Lung (tissue), 12 donors: ENCODE results near the gene COL6A3. TPM values are rescaled to one million over a fixed set of nuclear protein-coding genes. Genes with fewer than 3 reads are reported as not detected.

ENCODE experiments used
- ATAC-seq: fragments of 200-7000 bp; cut with Tn5 transposase; one replicate; pipeline ENCODE4 v1.9.1; 2020; ENCODE audit warnings: moderate number of reproducible peaks; ENCODE audit not compliant: insufficient read depth, low FRiP score
- DNase-seq, 3 donors: peaks; one replicate each; pipeline ENCODE4 v3.0.0-alpha.2; 2013 to 2017
- H3K27ac ChIP-seq, 2 donors: one replicate each; pipeline ENCODE4 v1.5.1; 2013; ENCODE audit warnings: mild to moderate bottlenecking in 2 of 2, moderate library complexity in 2 of 2, control low read depth in 1 of 2, inconsistent platforms in 1 of 2, low read depth in 1 of 2, low read length in 1 of 2
- H3K27me3 ChIP-seq, 3 donors: one replicate each; pipeline ENCODE4 v1.5.1; 2013; ENCODE audit warnings: low read length in 2 of 3; ENCODE audit not compliant: control insufficient read depth in 3 of 3, insufficient read depth in 3 of 3
- H3K36me3 ChIP-seq, 4 donors: one replicate each; pipeline ENCODE4 v1.5.1; 2013; ENCODE audit warnings: low read length in 4 of 4, mild to moderate bottlenecking in 1 of 4, moderate library complexity in 1 of 4; ENCODE audit not compliant: control insufficient read depth in 4 of 4, insufficient read depth in 4 of 4
- H3K4me1 ChIP-seq, 5 donors: one replicate each; pipeline ENCODE4 v1.5.1; 2013; ENCODE audit warnings: low read length in 5 of 5, mild to moderate bottlenecking in 2 of 5, moderate library complexity in 1 of 5; ENCODE audit not compliant: control insufficient read depth in 5 of 5, insufficient read depth in 5 of 5
- H3K4me3 ChIP-seq: one replicate; pipeline ENCODE4 v1.5.1; 2013; ENCODE audit warnings: mild to moderate bottlenecking, control low read depth, moderate library complexity
- H3K9ac ChIP-seq, 2 donors: one replicate each; pipeline ENCODE4 v1.5.1; 2013; ENCODE audit warnings: low read length in 2 of 2, control low read depth in 1 of 2; ENCODE audit not compliant: insufficient read depth in 1 of 2
- H3K9me3 ChIP-seq, 4 donors: one replicate each; pipeline ENCODE4 v1.5.1; 2013; ENCODE audit warnings: low read length in 3 of 4, mild to moderate bottlenecking in 1 of 4, moderate library complexity in 1 of 4; ENCODE audit not compliant: control insufficient read depth in 4 of 4, insufficient read depth in 3 of 4
- CTCF ChIP-seq: IDR thresholded peaks from 2 replicates; pipeline ENCODE4 v1.5.1; 2012; ENCODE audit warnings: mild to moderate bottlenecking; ENCODE audit errors: control extremely low read depth, extremely low read depth
- WGBS, 2 donors: extraction: QIAGEN DNeasy Blood & Tissue Kit; methylation state at CpG; one replicate each; pipeline ENCODE4 v1.1.7; 2013; 5-methylcytosine and 5-hydroxymethylcytosine counted together
- polyA plus RNA-seq, 2 donors: library from polyadenylated mRNA; stranded (reverse); fragments of 200-250 nt; gene quantifications; one replicate each; pipeline ENCODE4 v1.2.1, GENCODE V29; 2013
- total RNA-seq, 2 donors: library from RNA; depleted of rRNA in 1 of 2; stranded (reverse); fragments of >200 nt in 1 of 2; gene quantifications; one replicate each; pipeline ENCODE4 v1.2.1, GENCODE V29; 2014 to 2021
- donor health status: control.
- donor health status: control.
- donor health status: Bipolar disorder and iron deficiency.
- donor health status: healthy.
- donor health status: DM: yes; HTN: yes; CAD: no.

Gene COL6A3
- total and polyA plus RNA-seq, 4 donors: 36.4 to 548 (median 277) TPM

GRCh38 chr2:237407700-237408099 lies 6.3 kb downstream of the COL6A3 start:
- Histone ChIP-seq H3K27me3 (no peaks in the 10 kb centered on the region), H3K4me3 (no peak overlapping the region), H3K9me3 (no peaks in the 10 kb centered on the region), H3K27ac (no peak overlapping the region), H3K4me1 (peaks cover 0 to 29% (median 4%) of the 10 kb centered on the region in 5 donors), H3K36me3 (peaks cover 0 to 14% (median 6%) of the 10 kb centered on the region in 4 donors), H3K9ac (no peak overlapping the region)
- 68 to 83% methylated on average over 4 of the region's 4 CpGs for WGBS, 2 donors
- DNase-seq: no peak
- no peak for TF ChIP-seq CTCF
- ATAC-seq: no peak

- H3K4me3 ChIP-seq: no peak overlapping the region
- peaks cover 0 to 19% (median 4%) of the 10 kb centered on the region in 4 donors for H3K36me3 ChIP-seq
- no peaks in the 10 kb centered on the region for H3K27me3 ChIP-seq
- WGBS, 2 donors: 85 to 94% methylated on average over 5 of the region's 5 CpGs
- H3K4me1 ChIP-seq: peaks cover 0 to 29% (median 4%) of the 10 kb centered on the region in 5 donors
- no peak for ATAC-seq
- no peak overlapping the region for H3K9ac ChIP-seq
- DNase-seq: no peak
- no peaks in the 10 kb centered on the region for H3K9me3 ChIP-seq
- H3K27ac ChIP-seq: no peak overlapping the region
- no peak for TF ChIP-seq CTCF
Observed at GRCh38 chr2:237406371-237406895, 7.5 kb downstream of the COL6A3 start.

GRCh38 chr2:237405605-237406004 lies 8.4 kb downstream of the COL6A3 start:
- DNase-seq (no peak), ATAC-seq (no peak)
- no peaks in the 10 kb centered on the region for H3K27me3 ChIP-seq
- WGBS, 2 donors: 68 to 79% methylated on average over 2 of the region's 2 CpGs
- H3K9me3 ChIP-seq: no peaks in the 10 kb centered on the region
- H3K4me3 ChIP-seq: no peak overlapping the region
- peaks cover 0 to 19% (median 3%) of the 10 kb centered on the region in 4 donors for H3K36me3 ChIP-seq
- H3K4me1 ChIP-seq: peaks cover 0 to 29% (median 4%) of the 10 kb centered on the region in 5 donors
- TF ChIP-seq CTCF: no peak
- H3K27ac ChIP-seq: no peak overlapping the region
- H3K9ac ChIP-seq: no peak overlapping the region
